Gastrocnemius medialis (tissue), 4 donors: Measurements from ENCODE around the gene ATF5.

Experiments used
- CTCF ChIP-seq, 5 experiments: fragments of 450-650 bp in 3 of 5; fragments of 200-600 bp in 2 of 5; sonication (generic) in 2 of 5; IDR thresholded peaks in 4 of 5; conservative IDR thresholded peaks in 1 of 5; 1 replicate in 4 of 5; 2 replicates in 1 of 5; pipeline ENCODE4 v1.5.1; 2016 to 2019; ENCODE audit warnings: antibody characterized with exemption in 5 of 5, mild to moderate bottlenecking in 3 of 5, moderate library complexity in 3 of 5
- POLR2A ChIP-seq, 2 donors: fragments of 450-650 bp; IDR thresholded peaks; one replicate each; pipeline ENCODE4 v1.6.1; 2017; ENCODE audit warnings: antibody characterized with exemption in 2 of 2, mild to moderate bottlenecking in 2 of 2, moderate library complexity in 2 of 2

GRCh38 chr19:49910179-49910578 is 18.8 kb upstream of the ATF5 start:
- TF ChIP-seq POLR2A (IDR thresholded peaks at IDR 0.05) (no peak), CTCF (IDR thresholded peaks at IDR 0.05 in 4 of 5, conservative IDR thresholded peaks at IDR 0.05 in 1 of 5) (no peak)
